Measurements from ENCODE around the gene KCNQ5.

Gene KCNQ5

DNA sequence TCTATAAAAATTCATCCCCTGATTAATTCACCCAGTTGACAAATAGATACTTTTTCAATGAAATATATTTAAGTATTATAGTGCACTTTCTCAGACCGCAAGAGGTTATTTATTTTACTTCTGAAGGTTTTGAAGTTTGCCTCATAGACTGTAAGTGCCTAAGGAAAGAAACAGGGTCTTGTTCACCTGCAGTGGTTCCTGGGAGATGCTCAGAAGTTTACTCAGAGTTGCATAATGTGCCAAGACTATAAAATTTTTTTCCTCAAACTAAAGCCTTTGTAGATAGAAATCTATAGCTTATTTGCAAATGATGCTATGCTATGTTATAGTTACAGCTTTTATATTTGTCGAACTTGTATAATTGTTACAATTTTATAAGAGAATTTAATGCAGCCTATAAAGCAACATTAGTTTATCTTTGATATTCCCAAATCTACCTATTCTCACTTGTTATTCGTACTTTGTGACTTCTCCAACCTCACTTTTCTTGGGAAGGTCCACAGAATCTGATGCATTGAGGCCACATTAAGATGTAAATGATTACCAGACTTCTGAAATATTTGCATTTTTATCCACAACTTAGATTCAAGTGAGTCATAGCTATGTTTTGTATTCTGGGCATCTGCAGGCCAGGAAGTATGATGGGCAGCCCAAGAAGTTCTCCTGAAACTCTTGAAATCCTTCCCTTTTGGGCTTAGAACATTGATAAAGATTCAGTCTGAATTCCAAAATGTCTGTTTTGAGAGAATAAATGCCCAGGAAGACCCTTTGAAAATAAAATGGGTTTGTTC is 35.7 kb downstream of the KCNQ5 start:
- TF ChIP-seq, protein P1, sequence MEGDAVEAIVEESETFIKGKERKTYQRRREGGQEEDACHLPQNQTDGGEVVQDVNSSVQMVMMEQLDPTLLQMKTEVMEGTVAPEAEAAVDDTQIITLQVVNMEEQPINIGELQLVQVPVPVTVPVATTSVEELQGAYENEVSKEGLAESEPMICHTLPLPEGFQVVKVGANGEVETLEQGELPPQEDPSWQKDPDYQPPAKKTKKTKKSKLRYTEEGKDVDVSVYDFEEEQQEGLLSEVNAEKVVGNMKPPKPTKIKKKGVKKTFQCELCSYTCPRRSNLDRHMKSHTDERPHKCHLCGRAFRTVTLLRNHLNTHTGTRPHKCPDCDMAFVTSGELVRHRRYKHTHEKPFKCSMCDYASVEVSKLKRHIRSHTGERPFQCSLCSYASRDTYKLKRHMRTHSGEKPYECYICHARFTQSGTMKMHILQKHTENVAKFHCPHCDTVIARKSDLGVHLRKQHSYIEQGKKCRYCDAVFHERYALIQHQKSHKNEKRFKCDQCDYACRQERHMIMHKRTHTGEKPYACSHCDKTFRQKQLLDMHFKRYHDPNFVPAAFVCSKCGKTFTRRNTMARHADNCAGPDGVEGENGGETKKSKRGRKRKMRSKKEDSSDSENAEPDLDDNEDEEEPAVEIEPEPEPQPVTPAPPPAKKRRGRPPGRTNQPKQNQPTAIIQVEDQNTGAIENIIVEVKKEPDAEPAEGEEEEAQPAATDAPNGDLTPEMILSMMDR (conservative IDR thresholded peaks at IDR 0.05; ENCODE audit: low read length), result no peak
- peak; percentile 62 for DNase-seq (ENCODE audit: low read depth)
- H3K4me3 ChIP-seq (ENCODE audit: low read length), result no peak overlapping the region

DNA sequence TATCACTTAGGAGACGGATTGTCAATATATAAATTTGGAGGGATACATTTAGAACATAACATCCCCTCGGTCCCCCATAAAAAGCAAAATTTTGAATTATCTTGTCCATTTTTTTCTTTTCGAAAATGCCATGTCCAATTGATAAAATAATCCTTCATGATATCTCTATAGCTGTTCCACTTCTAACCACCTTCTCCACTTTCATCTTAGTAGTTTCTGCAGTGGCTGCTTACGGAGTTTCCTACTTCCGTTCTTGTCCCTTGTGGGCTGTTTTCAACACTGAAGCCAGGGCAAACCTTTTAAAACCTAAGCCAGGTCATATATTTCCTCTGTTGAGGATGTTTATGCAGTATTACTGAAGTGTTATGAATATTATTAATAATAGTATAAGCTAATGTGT is 37.9 kb downstream of the KCNQ5 start:
- TF ChIP-seq, protein P1 (conservative IDR thresholded peaks at IDR 0.05; ENCODE audit: low read length), result no peak
- H3K4me3 ChIP-seq (ENCODE audit: low read length), result no peak overlapping the region
- no peak for DNase-seq (ENCODE audit: low read depth)

DNA sequence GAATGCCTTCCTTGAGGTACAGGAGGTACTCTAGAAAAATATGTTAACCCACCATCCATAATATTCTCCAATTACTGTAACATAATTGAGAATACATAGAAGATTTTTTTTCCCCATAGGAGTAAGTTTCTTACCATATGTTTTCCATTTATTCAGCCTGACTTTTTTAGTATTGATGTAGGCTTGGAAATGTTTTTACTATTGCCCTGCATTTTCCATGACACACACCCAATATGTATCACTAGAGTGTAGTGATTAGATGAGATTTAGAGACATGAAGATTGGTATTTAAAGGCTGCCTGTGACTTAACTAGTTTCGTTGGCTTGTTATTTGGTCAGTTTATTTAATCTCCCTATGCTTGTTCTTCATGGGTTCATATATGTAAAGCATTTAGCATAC is 39.5 kb downstream of the KCNQ5 start:
- DNase-seq (ENCODE audit: low read depth), result no peak
- TF ChIP-seq, protein P1 (conservative IDR thresholded peaks at IDR 0.05; ENCODE audit: low read length), result no peak
- no peak overlapping the region for H3K4me3 ChIP-seq (ENCODE audit: low read length)

DNA sequence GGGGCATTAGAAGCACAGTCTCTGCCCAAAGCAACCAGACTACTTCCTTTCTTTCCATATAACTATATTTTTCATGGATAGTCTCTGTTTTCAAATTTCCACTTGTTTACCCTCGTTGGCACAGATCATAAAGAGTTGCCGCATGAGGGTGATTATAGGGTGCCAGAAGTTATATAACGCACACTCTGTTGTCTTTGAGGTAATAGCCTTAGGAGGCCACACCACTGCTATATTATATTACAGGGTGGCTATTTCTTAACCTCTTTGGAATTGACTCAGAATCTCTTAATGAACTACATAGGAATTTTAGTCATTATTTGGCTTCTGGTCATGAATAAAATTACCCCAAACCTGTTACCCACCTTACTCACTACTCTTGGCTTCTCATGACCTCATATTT is 43.7 kb downstream of the KCNQ5 start:
- TF ChIP-seq, protein P1 (conservative IDR thresholded peaks at IDR 0.05; ENCODE audit: low read length), result no peak
- H3K4me3 ChIP-seq (ENCODE audit: low read length), result no peak overlapping the region
- DNase-seq (ENCODE audit: low read depth), result no peak

DNA sequence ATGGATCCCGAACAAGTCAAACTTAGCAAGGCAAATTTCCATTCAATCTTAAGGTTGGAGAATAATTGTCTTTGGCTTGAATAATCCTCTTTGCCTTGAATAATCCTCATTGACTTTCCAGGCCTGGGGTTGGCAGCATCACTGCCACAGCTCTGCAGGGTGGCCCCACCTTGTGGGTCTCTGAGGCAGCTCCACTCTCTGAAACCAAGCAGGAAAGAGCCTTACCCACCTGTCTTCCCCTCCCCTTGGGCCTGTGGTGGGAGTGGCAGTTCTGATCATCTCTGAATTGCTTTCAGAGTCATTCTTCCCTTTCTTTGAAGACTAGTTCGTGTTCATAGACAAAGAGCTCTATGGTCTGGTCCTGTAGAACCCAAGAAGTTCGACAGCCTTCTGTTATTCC is 47.5 kb downstream of the KCNQ5 start:
- no peak overlapping the region for H3K4me3 ChIP-seq (ENCODE audit: low read length)
- DNase-seq (ENCODE audit: low read depth), result no peak
- TF ChIP-seq, protein P1 (conservative IDR thresholded peaks at IDR 0.05; ENCODE audit: low read length), result no peak

DNA sequence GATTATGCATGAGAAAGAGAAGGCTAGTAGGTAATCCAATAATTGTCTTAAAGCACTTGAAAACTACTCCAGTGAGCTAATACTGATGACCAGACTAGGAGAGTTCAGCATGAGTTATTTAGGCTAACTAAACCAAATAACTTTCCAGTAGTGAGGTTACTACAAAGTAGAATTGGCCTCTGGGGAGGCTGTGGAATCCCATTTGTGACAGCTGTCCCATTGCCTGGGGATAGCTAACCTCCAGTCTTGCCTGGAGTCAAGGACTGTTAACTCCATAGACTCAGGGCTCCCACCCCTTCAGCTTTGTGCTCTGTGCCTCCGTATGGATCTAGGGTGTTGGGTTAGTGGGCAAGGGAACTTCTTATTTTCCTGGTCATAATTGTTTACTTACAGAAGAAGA is 51.0 kb downstream of the KCNQ5 start:
- DNase-seq (ENCODE audit: low read depth), result no peak
- TF ChIP-seq, protein P1 (conservative IDR thresholded peaks at IDR 0.05; ENCODE audit: low read length), result no peak
- no peak overlapping the region for H3K4me3 ChIP-seq (ENCODE audit: low read length)

DNA sequence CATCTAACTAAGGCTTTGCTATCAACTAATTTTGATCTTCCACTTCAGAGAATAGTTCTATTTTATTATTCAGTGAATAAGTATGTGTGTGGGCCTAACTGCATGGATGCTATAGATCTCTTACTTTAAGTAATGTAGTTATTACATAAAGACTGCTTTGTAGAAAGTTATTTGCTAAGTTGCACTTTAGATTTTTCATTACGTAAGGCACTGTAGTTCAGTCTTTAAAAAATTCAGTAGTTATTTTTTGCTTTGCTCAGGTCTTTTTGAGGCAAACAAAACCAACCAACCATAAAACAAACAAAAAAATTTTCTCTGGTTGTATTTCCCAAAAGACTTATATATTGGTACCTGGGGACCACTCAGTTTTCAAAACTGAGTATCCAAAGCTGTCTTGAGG is 53.0 kb downstream of the KCNQ5 start:
- TF ChIP-seq, protein P1 (conservative IDR thresholded peaks at IDR 0.05; ENCODE audit: low read length), result no peak
- H3K4me3 ChIP-seq (ENCODE audit: low read length), result no peak overlapping the region
- DNase-seq (ENCODE audit: low read depth), result no peak
